ENCODE results near the gene CUEDC2.

The CUEDC2 gene

GRCh38 chr10:102425444-102425843 lies 6.9 kb downstream of the CUEDC2 start:
- peaks cover 14% of the 10 kb centered on the region for H3K4me1 Mint-ChIP-seq
- DNase-seq: no peak
- H3K36me3 Mint-ChIP-seq (ENCODE audit: low read depth): no peaks in the 10 kb centered on the region
- no peak overlapping the region for H3K27ac Mint-ChIP-seq
- no peaks in the 10 kb centered on the region for H3K9me3 Mint-ChIP-seq
- no peak overlapping the region for H3K4me3 Mint-ChIP-seq
- no peak for TF ChIP-seq CTCF (IDR thresholded peaks at IDR 0.05)
- peaks cover 8% of the 10 kb centered on the region for H3K27me3 Mint-ChIP-seq (ENCODE audit: low read depth, poor library complexity)

- no peaks in the 10 kb centered on the region for H3K9me3 Mint-ChIP-seq
- no peak overlapping the region for H3K27ac Mint-ChIP-seq
- H3K4me1 Mint-ChIP-seq: peaks cover 19% of the 10 kb centered on the region
- H3K27me3 Mint-ChIP-seq (ENCODE audit: low read depth, poor library complexity): peaks cover 8% of the 10 kb centered on the region
- no peak overlapping the region for H3K4me3 Mint-ChIP-seq
- H3K36me3 Mint-ChIP-seq (ENCODE audit: low read depth): no peaks in the 10 kb centered on the region
- TF ChIP-seq CTCF (IDR thresholded peaks at IDR 0.05): no peak
- DNase-seq: no peak
Measured at GRCh38 chr10:102424916-102425315, 7.5 kb downstream of the CUEDC2 start.

- TF ChIP-seq CTCF (IDR thresholded peaks at IDR 0.05): no peak
- Mint-ChIP-seq H3K4me1 (peaks cover 25% of the 10 kb centered on the region), H3K4me3 (no peak overlapping the region), H3K27ac (no peak overlapping the region), H3K9me3 (no peaks in the 10 kb centered on the region), H3K27me3 (ENCODE audit: low read depth, poor library complexity) (peaks cover 16% of the 10 kb centered on the region), H3K36me3 (ENCODE audit: low read depth) (no peaks in the 10 kb centered on the region)
- DNase-seq: no peak
Measured at GRCh38 chr10:102424145-102424544, 8.2 kb downstream of the CUEDC2 start.

GRCh38 chr10:102423372-102423968 lies 8.9 kb downstream of the CUEDC2 start:
- Mint-ChIP-seq H3K9me3 (no peaks in the 10 kb centered on the region), H3K27me3 (ENCODE audit: low read depth, poor library complexity) (peaks cover 23% of the 10 kb centered on the region), H3K27ac (no peak overlapping the region), H3K4me1 (peaks cover 28% of the 10 kb centered on the region), H3K36me3 (ENCODE audit: low read depth) (no peaks in the 10 kb centered on the region), H3K4me3 (no peak overlapping the region)
- DNase-seq: no peak
- no peak for TF ChIP-seq CTCF (IDR thresholded peaks at IDR 0.05)

- H3K27ac Mint-ChIP-seq: no peak overlapping the region
- no peaks in the 10 kb centered on the region for H3K36me3 Mint-ChIP-seq (ENCODE audit: low read depth)
- H3K9me3 Mint-ChIP-seq: no peaks in the 10 kb centered on the region
- H3K4me3 Mint-ChIP-seq: peak overlapping the region; percentile 98
- peaks cover 28% of the 10 kb centered on the region for H3K4me1 Mint-ChIP-seq
- H3K27me3 Mint-ChIP-seq (ENCODE audit: low read depth, poor library complexity): peaks cover 31% of the 10 kb centered on the region
- peak; percentile 76 for DNase-seq
- TF ChIP-seq CTCF (IDR thresholded peaks at IDR 0.05): peak; percentile 76
Measured at GRCh38 chr10:102422545-102423129, 9.7 kb downstream of the CUEDC2 start.
